Natural killer cell treated with Interleukin-12 subunit alpha and Interleukin-12 subunit beta and Interleukin-15 and Interleukin-18, amount 100 ng/mL, for 72 hours (primary cell): ENCODE measurements around the gene AXL. TPM values are rescaled to one million over a fixed set of nuclear protein-coding genes. Genes with fewer than 3 reads are reported as not detected.
A peak's percentile ranks its signal among the peaks of the same experiment; 100 is the strongest.
"Not testable (repeated sequence)": the region's sequence is repeated elsewhere in the genome, so short reads cannot be mapped to it uniquely, and the experiment has no call there.

Experiments used
- ATAC-seq, 2 donors: fragments of 150-1000 bp; cut with Tn5 transposase in 1 of 2; sonication (Bioruptor Pico), chemical (Tn5 transposase) in 1 of 2; 2 replicates each; pipeline ENCODE4 v1.10.0; 2021
- DNase-seq: peaks from one replicate; pipeline ENCODE4 v3.0.0; 2022; ENCODE audit warnings: low spot score
- H3K27ac Mint-ChIP-seq, 2 donors: 1 replicate in 1 of 2; 2 replicates in 1 of 2; pipeline ENCODE4 v1.8.0; 2022; ENCODE audit warnings: mixed read lengths in 2 of 2, mild to moderate bottlenecking in 1 of 2, moderate library complexity in 1 of 2
- H3K27me3 Mint-ChIP-seq, 2 donors: 1 replicate in 1 of 2; 2 replicates in 1 of 2; pipeline ENCODE4 v1.8.0; 2022; ENCODE audit warnings: mixed read lengths in 2 of 2
- H3K36me3 Mint-ChIP-seq: one replicate; pipeline ENCODE4 v1.8.0; 2022; ENCODE audit warnings: mixed read lengths
- H3K4me1 Mint-ChIP-seq, 2 donors: 1 replicate in 1 of 2; 2 replicates in 1 of 2; pipeline ENCODE4 v1.8.0; 2022; ENCODE audit warnings: low read depth in 2 of 2, mixed read lengths in 2 of 2, mild to moderate bottlenecking in 1 of 2
- H3K4me3 Mint-ChIP-seq: one replicate; pipeline ENCODE4 v1.8.0; 2022; ENCODE audit warnings: mixed read lengths
- H3K9me3 Mint-ChIP-seq: 2 replicates; pipeline ENCODE4 v1.8.0; 2022; ENCODE audit warnings: mixed read lengths
- total RNA-seq, 2 donors: library from RNA; stranded (reverse); gene quantifications; one replicate each; pipeline ENCODE4 v1.2.3, GENCODE V29; 2022

AXL gene
- total RNA-seq, 2 donors from 2014 or later, result not detected

GRCh38 chr19:41221514-41222205 is 2.6 kb downstream of the AXL start:
- H3K4me1 Mint-ChIP-seq, result peaks cover 5 to 10% of the 10 kb centered on the region in 2 donors
- DNase-seq (no peak), ATAC-seq (no peak)
- no peaks in the 10 kb centered on the region for H3K36me3 Mint-ChIP-seq
- H3K9me3 Mint-ChIP-seq, result no peaks in the 10 kb centered on the region
- no peak overlapping the region for H3K27ac Mint-ChIP-seq
- H3K4me3 Mint-ChIP-seq, result no peak overlapping the region
- H3K27me3 Mint-ChIP-seq, result peaks cover 40 to 61% of the 10 kb centered on the region in 2 donors

GRCh38 chr19:41222240-41222639 is 3.2 kb downstream of the AXL start:
- H3K36me3 Mint-ChIP-seq, result no peaks in the 10 kb centered on the region
- no peaks in the 10 kb centered on the region for H3K9me3 Mint-ChIP-seq
- no peak overlapping the region for H3K27ac Mint-ChIP-seq
- H3K4me3 Mint-ChIP-seq, result no peak overlapping the region
- DNase-seq (no peak), ATAC-seq (no peak)
- peaks cover 36 to 55% of the 10 kb centered on the region in 2 donors for H3K27me3 Mint-ChIP-seq
- peaks cover 5 to 10% of the 10 kb centered on the region in 2 donors for H3K4me1 Mint-ChIP-seq

- Mint-ChIP-seq H3K27ac (no peak overlapping the region), H3K4me3 (no peak overlapping the region), H3K9me3 (no peaks in the 10 kb centered on the region), H3K27me3 (peaks cover 31 to 44% of the 10 kb centered on the region in 2 donors), H3K4me1 (peaks cover 5 to 7% of the 10 kb centered on the region in 2 donors), H3K36me3 (no peaks in the 10 kb centered on the region)
- DNase-seq (no peak), ATAC-seq (peak in 1 of 2 donors; percentile 21)
Observed at GRCh38 chr19:41223431-41224234, 4.6 kb downstream of the AXL start.

GRCh38 chr19:41224632-41225031 is 5.6 kb downstream of the AXL start:
- ATAC-seq (no peak), DNase-seq (no peak)
- Mint-ChIP-seq H3K4me1 (peaks cover 5 to 6% of the 10 kb centered on the region in 2 donors), H3K36me3 (no peaks in the 10 kb centered on the region), H3K27ac (no peak overlapping the region), H3K4me3 (no peak overlapping the region), H3K9me3 (no peaks in the 10 kb centered on the region), H3K27me3 (peaks cover 24 to 34% of the 10 kb centered on the region in 2 donors)

- no peak for DNase-seq
- Mint-ChIP-seq H3K27ac (peak overlapping the region in 1 of 2 donors; percentile 34), H3K27me3 (peaks cover 20 to 27% of the 10 kb centered on the region in 2 donors), H3K4me3 (peak overlapping the region; percentile 80), H3K9me3 (no peaks in the 10 kb centered on the region), H3K4me1 (peaks cover 5 to 6% of the 10 kb centered on the region in 2 donors), H3K36me3 (no peaks in the 10 kb centered on the region)
- no peak for ATAC-seq
Observed at GRCh38 chr19:41225238-41226052, 6.4 kb downstream of the AXL start.

GRCh38 chr19:41226053-41226873 is 7.2 kb downstream of the AXL start:
- peak; percentile 54 to 56 for ATAC-seq
- Mint-ChIP-seq H3K4me1 (peaks cover 5 to 6% of the 10 kb centered on the region in 2 donors), H3K36me3 (no peaks in the 10 kb centered on the region), H3K27ac (peak overlapping the region in 1 of 2 donors; percentile 34), H3K27me3 (peaks cover 17 to 22% of the 10 kb centered on the region in 2 donors), H3K4me3 (peak overlapping the region; percentile 75), H3K9me3 (no peaks in the 10 kb centered on the region)
- no peak for DNase-seq

- Mint-ChIP-seq H3K27me3 (peaks cover 16 to 19% of the 10 kb centered on the region in 2 donors), H3K27ac (no peak overlapping the region), H3K9me3 (no peaks in the 10 kb centered on the region), H3K4me3 (peak overlapping the region; percentile 75), H3K4me1 (peaks cover 5 to 6% of the 10 kb centered on the region in 2 donors), H3K36me3 (no peaks in the 10 kb centered on the region)
- DNase-seq, result no peak
- no peak for ATAC-seq
Observed at GRCh38 chr19:41226874-41227390, 7.9 kb downstream of the AXL start.

GRCh38 chr19:41228486-41228885 is 9.5 kb downstream of the AXL start:
- Mint-ChIP-seq H3K9me3 (no peaks in the 10 kb centered on the region), H3K4me1 (peaks cover 5 to 6% of the 10 kb centered on the region in 2 donors), H3K4me3 (no peak overlapping the region), H3K27me3 (peaks cover 9 to 13% of the 10 kb centered on the region in 2 donors), H3K36me3 (no peaks in the 10 kb centered on the region), H3K27ac (no peak overlapping the region)
- DNase-seq, result no peak
- ATAC-seq, result no peak

GRCh38 chr19:41229338-41229737 is 10.3 kb downstream of the AXL start:
- not testable (repeated sequence) for DNase-seq, H3K4me3 Mint-ChIP-seq, H3K27ac Mint-ChIP-seq, ATAC-seq, H3K36me3 Mint-ChIP-seq, H3K9me3 Mint-ChIP-seq, H3K27me3 Mint-ChIP-seq, H3K4me1 Mint-ChIP-seq

GRCh38 chr19:41230067-41230857 is 11.2 kb downstream of the AXL start:
- Mint-ChIP-seq H3K9me3 (no peaks in the 10 kb centered on the region), H3K4me3 (no peak overlapping the region)
- DNase-seq, result no peak

GRCh38 chr19:41232686-41233085 is 13.7 kb downstream of the AXL start:
- Mint-ChIP-seq H3K27ac (no peak overlapping the region), H3K4me3 (no peak overlapping the region), H3K36me3 (no peaks in the 10 kb centered on the region), H3K27me3 (peaks cover 0 to 2% of the 10 kb centered on the region in 2 donors), H3K9me3 (no peaks in the 10 kb centered on the region), H3K4me1 (no peaks in the 10 kb centered on the region)
- no peak for DNase-seq
- no peak for ATAC-seq

More at GRCh38 chr19:41230067-41230857, 11.2 kb downstream of the AXL start:
- Mint-ChIP-seq H3K36me3 (no peaks in the 10 kb centered on the region), H3K4me1 (peaks cover 5 to 6% of the 10 kb centered on the region in 2 donors), H3K27ac (no peak overlapping the region), H3K27me3 (peaks cover 6 to 7% of the 10 kb centered on the region in 2 donors)
- ATAC-seq, result no peak

- no peak overlapping the region for H3K4me3 Mint-ChIP-seq
Observed at GRCh38 chr19:41233748-41234240, 14.8 kb downstream of the AXL start.

More at GRCh38 chr19:41233748-41234240, 14.8 kb downstream of the AXL start:
- Mint-ChIP-seq H3K36me3 (no peaks in the 10 kb centered on the region), H3K4me1 (no peaks in the 10 kb centered on the region), H3K27me3 (no peaks in the 10 kb centered on the region), H3K27ac (no peak overlapping the region), H3K9me3 (no peaks in the 10 kb centered on the region)
- DNase-seq, result no peak
- no peak for ATAC-seq
